ENCODE results near the gene HILPDA.

HILPDA gene

DNA sequence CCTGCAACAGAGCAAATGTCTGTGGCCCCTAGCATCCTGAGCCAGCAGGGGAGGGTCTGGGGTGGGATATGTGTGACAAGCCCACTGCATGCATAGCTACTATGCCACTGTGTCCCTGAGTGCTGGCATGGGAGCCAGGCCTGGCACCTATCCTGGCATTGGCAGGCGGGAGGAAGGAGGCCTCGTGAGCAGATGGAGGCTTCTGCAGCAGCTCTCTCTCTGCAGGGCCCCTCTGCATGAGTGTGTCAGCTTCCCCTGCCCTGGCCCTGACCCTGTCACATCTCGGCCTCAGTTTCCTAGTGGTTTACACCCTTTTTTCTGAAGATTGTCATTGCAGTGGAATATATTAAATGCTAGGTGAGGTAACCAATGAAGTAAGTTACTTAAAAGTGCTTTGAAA, 32.8 kb upstream of the HILPDA start:
- TF ChIP-seq CREB1 (IDR thresholded peaks at IDR 0.05; ENCODE audit: low read depth): no peak

DNA sequence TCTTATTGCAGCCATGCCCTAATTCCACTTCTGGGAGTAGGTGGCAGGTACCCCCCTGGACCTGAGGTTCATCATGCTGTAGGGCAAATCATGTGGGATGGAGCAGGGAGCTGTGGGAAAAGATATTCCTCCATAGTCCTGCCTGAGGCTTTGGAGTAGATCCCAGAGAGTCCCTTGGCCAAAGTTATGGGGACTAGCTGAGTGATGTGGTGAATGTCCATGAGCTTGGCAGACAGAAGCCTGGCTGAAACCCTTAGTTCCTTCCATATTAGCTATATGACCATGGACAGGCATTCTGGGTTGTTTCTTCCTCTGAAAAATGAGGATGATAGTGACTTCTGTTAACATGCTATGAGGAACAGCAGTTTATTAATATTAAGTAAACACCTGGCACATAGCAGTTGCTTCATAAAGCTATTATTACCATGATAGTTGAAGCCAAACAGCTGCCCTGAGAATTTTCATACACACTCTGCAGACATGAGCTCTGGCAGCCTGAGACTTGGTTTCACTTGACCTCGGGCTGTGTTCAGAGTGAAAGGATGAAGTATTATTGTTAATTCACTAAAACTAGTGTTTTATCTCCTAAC, 30.9 kb upstream of the HILPDA start:
- no peak for TF ChIP-seq ZBTB7A (IDR thresholded peaks at IDR 0.05; ENCODE audit: low read depth)
- TF ChIP-seq, protein P1, sequence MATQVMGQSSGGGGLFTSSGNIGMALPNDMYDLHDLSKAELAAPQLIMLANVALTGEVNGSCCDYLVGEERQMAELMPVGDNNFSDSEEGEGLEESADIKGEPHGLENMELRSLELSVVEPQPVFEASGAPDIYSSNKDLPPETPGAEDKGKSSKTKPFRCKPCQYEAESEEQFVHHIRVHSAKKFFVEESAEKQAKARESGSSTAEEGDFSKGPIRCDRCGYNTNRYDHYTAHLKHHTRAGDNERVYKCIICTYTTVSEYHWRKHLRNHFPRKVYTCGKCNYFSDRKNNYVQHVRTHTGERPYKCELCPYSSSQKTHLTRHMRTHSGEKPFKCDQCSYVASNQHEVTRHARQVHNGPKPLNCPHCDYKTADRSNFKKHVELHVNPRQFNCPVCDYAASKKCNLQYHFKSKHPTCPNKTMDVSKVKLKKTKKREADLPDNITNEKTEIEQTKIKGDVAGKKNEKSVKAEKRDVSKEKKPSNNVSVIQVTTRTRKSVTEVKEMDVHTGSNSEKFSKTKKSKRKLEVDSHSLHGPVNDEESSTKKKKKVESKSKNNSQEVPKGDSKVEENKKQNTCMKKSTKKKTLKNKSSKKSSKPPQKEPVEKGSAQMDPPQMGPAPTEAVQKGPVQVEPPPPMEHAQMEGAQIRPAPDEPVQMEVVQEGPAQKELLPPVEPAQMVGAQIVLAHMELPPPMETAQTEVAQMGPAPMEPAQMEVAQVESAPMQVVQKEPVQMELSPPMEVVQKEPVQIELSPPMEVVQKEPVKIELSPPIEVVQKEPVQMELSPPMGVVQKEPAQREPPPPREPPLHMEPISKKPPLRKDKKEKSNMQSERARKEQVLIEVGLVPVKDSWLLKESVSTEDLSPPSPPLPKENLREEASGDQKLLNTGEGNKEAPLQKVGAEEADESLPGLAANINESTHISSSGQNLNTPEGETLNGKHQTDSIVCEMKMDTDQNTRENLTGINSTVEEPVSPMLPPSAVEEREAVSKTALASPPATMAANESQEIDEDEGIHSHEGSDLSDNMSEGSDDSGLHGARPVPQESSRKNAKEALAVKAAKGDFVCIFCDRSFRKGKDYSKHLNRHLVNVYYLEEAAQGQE (IDR thresholded peaks at IDR 0.05; ENCODE audit: low read depth): no peak
- no peak for TF ChIP-seq FOXM1 (IDR thresholded peaks at IDR 0.05; ENCODE audit: borderline replicate concordance, low read depth)
- TF ChIP-seq CEBPB (IDR thresholded peaks at IDR 0.05): no peak
- TF ChIP-seq, protein P2, sequence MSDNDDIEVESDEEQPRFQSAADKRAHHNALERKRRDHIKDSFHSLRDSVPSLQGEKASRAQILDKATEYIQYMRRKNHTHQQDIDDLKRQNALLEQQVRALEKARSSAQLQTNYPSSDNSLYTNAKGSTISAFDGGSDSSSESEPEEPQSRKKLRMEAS (IDR thresholded peaks at IDR 0.05): no peak

DNA sequence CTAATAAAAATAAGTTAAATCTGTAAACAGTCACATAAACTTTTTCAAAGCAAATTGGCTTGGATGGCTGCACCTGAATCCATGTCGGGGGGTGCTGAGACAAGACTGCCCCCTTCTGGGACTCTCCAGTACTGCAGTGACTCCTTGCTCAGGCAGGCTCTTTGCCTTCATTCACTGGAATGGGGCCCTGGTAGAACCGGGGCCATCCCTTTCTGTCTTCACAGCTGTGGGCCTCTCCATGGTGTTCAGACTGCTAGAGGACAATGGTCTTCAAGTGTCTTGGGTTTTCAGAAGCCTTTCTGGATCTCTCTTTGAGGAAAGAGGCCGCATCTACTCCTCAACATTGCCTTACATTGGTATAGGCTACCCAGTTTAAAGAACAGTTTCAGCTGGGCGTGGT, 29.8 kb upstream of the HILPDA start:
- TF ChIP-seq RAD21 (IDR thresholded peaks at IDR 0.05; ENCODE audit: low read depth) (peak; percentile 85), EP300 (IDR thresholded peaks at IDR 0.05; ENCODE audit: borderline replicate concordance) (no peak), CREB1 (IDR thresholded peaks at IDR 0.05; ENCODE audit: low read depth) (no peak), ZBTB7A (IDR thresholded peaks at IDR 0.05; ENCODE audit: low read depth) (no peak), FOXM1 (IDR thresholded peaks at IDR 0.05; ENCODE audit: borderline replicate concordance, low read depth) (no peak), NFIC (IDR thresholded peaks at IDR 0.05) (no peak)
- TF ChIP-seq, protein P1 (IDR thresholded peaks at IDR 0.05; ENCODE audit: low read depth): no peak

DNA sequence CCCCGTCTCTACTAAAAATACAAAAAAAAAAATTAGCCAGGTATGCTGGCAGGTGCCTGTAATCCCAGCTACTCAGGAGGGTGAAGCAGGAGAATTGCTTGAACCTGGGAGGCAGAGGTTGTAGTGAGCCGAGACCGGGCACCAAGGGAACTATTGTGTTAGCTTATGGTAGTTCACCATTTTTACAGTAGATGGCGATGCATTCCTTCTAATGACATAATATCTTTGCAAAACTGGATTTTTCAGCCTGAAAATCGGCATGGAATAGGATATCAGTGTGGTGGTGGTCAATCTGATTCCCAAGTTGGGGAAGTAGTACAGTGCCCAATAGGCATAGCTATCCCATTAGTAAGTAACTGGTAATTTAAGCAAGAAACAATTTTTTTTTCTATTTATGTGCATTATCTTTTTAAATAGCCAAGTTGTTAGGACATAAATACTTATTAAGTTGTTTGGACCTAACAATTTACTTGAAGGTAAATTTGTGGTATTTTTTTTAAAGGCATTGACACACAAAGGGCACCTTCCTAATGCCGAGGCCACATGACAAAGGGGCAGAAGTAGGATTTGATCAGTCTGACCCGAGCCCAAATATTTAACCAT, 28.3 kb upstream of the HILPDA start:
- TF ChIP-seq RAD21 (IDR thresholded peaks at IDR 0.05; ENCODE audit: low read depth): peak; percentile 85
- no peak for TF ChIP-seq FOXM1 (IDR thresholded peaks at IDR 0.05; ENCODE audit: borderline replicate concordance, low read depth)
- TF ChIP-seq, protein P3, sequence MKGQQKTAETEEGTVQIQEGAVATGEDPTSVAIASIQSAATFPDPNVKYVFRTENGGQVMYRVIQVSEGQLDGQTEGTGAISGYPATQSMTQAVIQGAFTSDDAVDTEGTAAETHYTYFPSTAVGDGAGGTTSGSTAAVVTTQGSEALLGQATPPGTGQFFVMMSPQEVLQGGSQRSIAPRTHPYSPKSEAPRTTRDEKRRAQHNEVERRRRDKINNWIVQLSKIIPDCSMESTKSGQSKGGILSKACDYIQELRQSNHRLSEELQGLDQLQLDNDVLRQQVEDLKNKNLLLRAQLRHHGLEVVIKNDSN (IDR thresholded peaks at IDR 0.05): no peak

DNA sequence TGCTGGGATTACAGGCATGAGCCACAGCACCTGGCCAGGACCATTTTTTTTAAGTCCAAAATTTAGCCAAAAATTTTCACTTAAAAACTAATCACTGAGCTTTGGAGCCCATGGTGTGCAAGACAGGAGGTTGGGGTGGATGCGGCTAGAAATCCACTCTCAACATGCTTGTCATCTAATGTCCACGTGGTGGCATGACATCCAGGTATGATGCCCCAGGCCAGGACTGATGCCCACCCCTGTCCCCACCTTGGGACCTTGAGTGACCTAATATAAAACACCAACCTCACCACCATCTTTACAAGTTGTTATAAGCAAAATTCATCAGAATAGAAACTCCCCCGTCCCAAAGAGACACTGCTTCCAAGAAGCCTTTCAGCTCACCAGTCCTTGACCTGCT, 25.5 kb upstream of the HILPDA start:
- TF ChIP-seq CREB1 (IDR thresholded peaks at IDR 0.05; ENCODE audit: low read depth): no peak
- TF ChIP-seq, protein P2 (IDR thresholded peaks at IDR 0.05): no peak
- TF ChIP-seq RAD21 (IDR thresholded peaks at IDR 0.05; ENCODE audit: low read depth): no peak
- TF ChIP-seq YY1 (IDR thresholded peaks at IDR 0.05; ENCODE audit: low read depth): no peak
- TF ChIP-seq, protein P1 (IDR thresholded peaks at IDR 0.05; ENCODE audit: low read depth): no peak
- TF ChIP-seq TCF12 (IDR thresholded peaks at IDR 0.05; ENCODE audit: low read depth): no peak
- TF ChIP-seq CEBPB (IDR thresholded peaks at IDR 0.05): no peak
- TF ChIP-seq EP300 (IDR thresholded peaks at IDR 0.05; ENCODE audit: borderline replicate concordance): no peak
- no peak for TF ChIP-seq TAF1 (IDR thresholded peaks at IDR 0.05; ENCODE audit: low read depth)
- no peak for TF ChIP-seq TEAD4 (IDR thresholded peaks at IDR 0.05)
- TF ChIP-seq ZBTB7A (IDR thresholded peaks at IDR 0.05; ENCODE audit: low read depth): no peak
- no peak for TF ChIP-seq EGR1 (IDR thresholded peaks at IDR 0.05)
- TF ChIP-seq, protein P3 (IDR thresholded peaks at IDR 0.05): no peak
- TF ChIP-seq NFIC (IDR thresholded peaks at IDR 0.05): no peak
- TF ChIP-seq FOXM1 (IDR thresholded peaks at IDR 0.05; ENCODE audit: borderline replicate concordance, low read depth): no peak

Data from Ishikawa (cell line).